HuH-7 (cell line): ENCODE results near the gene ADAMTS7.
"Not testable (repeated sequence)": the region's sequence is repeated elsewhere in the genome, so short reads cannot be mapped to it uniquely, and the experiment has no call there.

Experiments
- DNase-seq: peaks from one replicate; pipeline ENCODE4 v3.0.0; 2011; ENCODE audit warnings: low spot score

The ADAMTS7 gene

GRCh38 chr15:78831229-78832207 is 20.3 kb upstream of the ADAMTS7 start:
- DNase-seq: peak; percentile 3

- no peak for DNase-seq
These were observed 19.4 kb upstream of the ADAMTS7 start for GRCh38 chr15:78830514-78831228.

GRCh38 chr15:78828920-78829319 is 17.7 kb upstream of the ADAMTS7 start:
- DNase-seq: no peak

GRCh38 chr15:78822514-78822913 is 11.2 kb upstream of the ADAMTS7 start:
- DNase-seq: no peak

- DNase-seq: no peak
These were observed 540 bp upstream of the ADAMTS7 start for GRCh38 chr15:78811825-78812183.

- peak; percentile 77 for DNase-seq
These were observed 721 bp downstream of the ADAMTS7 start for GRCh38 chr15:78810362-78811123.

GRCh38 chr15:78810003-78810361 is 1.3 kb downstream of the ADAMTS7 start:
- no peak for DNase-seq

- DNase-seq: peak; percentile 72
These were observed 2.7 kb downstream of the ADAMTS7 start for GRCh38 chr15:78808550-78808949.

GRCh38 chr15:78807359-78807758 is 3.9 kb downstream of the ADAMTS7 start:
- no peak for DNase-seq

- no peak for DNase-seq
These were observed 6.9 kb downstream of the ADAMTS7 start for GRCh38 chr15:78804391-78804792.

GRCh38 chr15:78800806-78801205 is 10.5 kb downstream of the ADAMTS7 start:
- no peak for DNase-seq

GRCh38 chr15:78800189-78800588 is 11.1 kb downstream of the ADAMTS7 start:
- no peak for DNase-seq

- not testable (repeated sequence) for DNase-seq
These were observed 12.2 kb downstream of the ADAMTS7 start for GRCh38 chr15:78799102-78799501.

GRCh38 chr15:78798355-78798754 is 12.9 kb downstream of the ADAMTS7 start:
- DNase-seq: not testable (repeated sequence)

- DNase-seq: no peak
These were observed 13.3 kb downstream of the ADAMTS7 start for GRCh38 chr15:78797951-78798350.

- no peak for DNase-seq
These were observed 14.8 kb downstream of the ADAMTS7 start for GRCh38 chr15:78796510-78796909.

GRCh38 chr15:78795043-78795442 is 16.2 kb downstream of the ADAMTS7 start:
- no peak for DNase-seq

- DNase-seq: not testable (repeated sequence)
These were observed 16.8 kb downstream of the ADAMTS7 start for GRCh38 chr15:78794446-78794845.

- no peak for DNase-seq
These were observed 19.9 kb downstream of the ADAMTS7 start for GRCh38 chr15:78791357-78791756.

GRCh38 chr15:78790027-78790426 is 21.2 kb downstream of the ADAMTS7 start:
- no peak for DNase-seq

- DNase-seq: no peak
These were observed 21.6 kb downstream of the ADAMTS7 start for GRCh38 chr15:78789615-78790014.

- no peak for DNase-seq
These were observed 23.1 kb downstream of the ADAMTS7 start for GRCh38 chr15:78788016-78788660.
